ENCODE data around the gene KLHL12. TPM values are rescaled to one million over a fixed set of nuclear protein-coding genes. Genes with fewer than 3 reads are reported as not detected.
A peak's percentile ranks its signal among the peaks of the same experiment; 100 is the strongest.

KLHL12 gene
- total and polyA plus RNA-seq, 7 donors, result 7.4 to 27.4 (median 16.5) TPM

DNA sequence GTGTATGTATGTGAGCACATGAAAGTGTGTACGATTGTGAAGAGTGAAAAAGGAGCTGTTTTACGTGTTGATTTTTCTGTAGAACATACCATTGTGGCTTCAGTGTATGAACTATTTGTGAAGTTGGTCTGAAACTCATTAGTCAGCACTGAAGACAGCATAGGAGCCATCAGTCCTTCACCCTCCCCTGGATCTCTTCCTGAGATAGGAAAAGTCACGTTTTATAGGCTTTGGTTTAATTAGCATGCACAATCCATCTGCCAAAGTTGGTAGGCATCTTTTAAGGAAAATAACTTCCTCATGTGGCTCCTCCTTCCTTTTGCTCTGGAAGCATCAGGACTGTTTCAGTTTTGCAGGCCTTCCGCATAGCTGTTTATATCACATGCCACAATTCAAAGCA is 36.6 kb downstream of the KLHL12 start:
- DNase-seq, result no peak
- H3K27me3 ChIP-seq (ENCODE audit: insufficient read depth in 3 of 3, low read length in 2 of 3), result no peaks in the 10 kb centered on the region
- TF ChIP-seq, protein P1, sequence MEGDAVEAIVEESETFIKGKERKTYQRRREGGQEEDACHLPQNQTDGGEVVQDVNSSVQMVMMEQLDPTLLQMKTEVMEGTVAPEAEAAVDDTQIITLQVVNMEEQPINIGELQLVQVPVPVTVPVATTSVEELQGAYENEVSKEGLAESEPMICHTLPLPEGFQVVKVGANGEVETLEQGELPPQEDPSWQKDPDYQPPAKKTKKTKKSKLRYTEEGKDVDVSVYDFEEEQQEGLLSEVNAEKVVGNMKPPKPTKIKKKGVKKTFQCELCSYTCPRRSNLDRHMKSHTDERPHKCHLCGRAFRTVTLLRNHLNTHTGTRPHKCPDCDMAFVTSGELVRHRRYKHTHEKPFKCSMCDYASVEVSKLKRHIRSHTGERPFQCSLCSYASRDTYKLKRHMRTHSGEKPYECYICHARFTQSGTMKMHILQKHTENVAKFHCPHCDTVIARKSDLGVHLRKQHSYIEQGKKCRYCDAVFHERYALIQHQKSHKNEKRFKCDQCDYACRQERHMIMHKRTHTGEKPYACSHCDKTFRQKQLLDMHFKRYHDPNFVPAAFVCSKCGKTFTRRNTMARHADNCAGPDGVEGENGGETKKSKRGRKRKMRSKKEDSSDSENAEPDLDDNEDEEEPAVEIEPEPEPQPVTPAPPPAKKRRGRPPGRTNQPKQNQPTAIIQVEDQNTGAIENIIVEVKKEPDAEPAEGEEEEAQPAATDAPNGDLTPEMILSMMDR (IDR thresholded peaks at IDR 0.05), result no peak
- H3K36me3 ChIP-seq (ENCODE audit: insufficient read depth in 1 of 2, low read depth in 1 of 2), result peaks cover 16 to 48% of the 10 kb centered on the region in 2 donors
- ATAC-seq, result no peak
- no peak overlapping the region for H3K27ac ChIP-seq
- H3K4me3 ChIP-seq, result no peak overlapping the region
- peaks cover 14% of the 10 kb centered on the region for H3K4me1 ChIP-seq
- H3K9me3 ChIP-seq, result no peaks in the 10 kb centered on the region
- intact Hi-C loops (cut with DNase I), result loop anchor here in 1 of 2 donors (5.0 kb wide), 2 partner anchors 37 to 52 kb away; partner anchors contain the start of gene KLHL12
- WGBS, 3 donors, result 69 to 77% (median 74%) methylated on average over 4 of the region's 4 CpGs

DNA sequence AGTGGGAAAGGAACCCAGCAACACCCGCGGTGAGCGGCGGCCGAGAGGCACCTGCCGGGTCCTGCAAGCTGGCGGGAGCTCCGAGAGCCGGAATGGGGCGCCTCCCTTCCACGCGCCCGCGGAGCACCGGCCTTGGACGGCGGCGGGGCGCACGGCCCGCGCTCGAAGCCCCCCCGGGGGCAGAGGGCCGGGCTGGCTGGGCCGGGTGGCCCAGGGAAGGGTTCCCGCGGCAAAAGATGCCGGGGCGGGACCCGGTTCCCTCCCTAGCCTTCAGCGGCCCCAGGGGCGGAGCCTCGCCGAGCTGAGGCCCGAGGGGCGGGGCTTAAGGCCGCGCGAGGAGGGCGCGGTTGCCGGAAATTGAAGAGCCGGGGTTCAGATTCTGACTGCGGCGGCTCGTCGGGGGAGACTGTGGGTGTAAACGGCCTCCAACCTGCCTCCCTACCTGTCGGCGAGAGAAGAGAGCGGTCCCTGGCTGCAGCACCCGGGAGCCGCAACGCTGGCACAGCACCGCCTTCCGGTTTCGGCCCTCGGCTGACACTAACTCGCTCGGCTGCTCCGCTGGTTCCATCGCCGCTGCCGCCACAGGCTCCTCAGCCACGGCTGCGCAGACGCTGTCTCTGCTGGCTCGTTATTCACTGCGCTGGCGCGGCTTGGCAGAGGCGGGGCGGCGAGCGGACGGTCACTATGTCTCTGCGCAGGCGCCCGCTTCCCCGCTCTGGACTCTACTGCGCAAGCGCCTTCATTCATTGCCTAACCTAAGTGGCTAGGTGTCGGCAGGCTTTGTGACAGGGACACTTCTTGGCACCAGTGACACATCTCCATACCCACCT is 38.3 kb downstream of the KLHL12 start, which contains the start of gene RABIF:
TSS of gene RABIF (minus strand) at position 619 of the 830 bp plus-strand sequence. CDS start at position 568, 51 bp downstream.
- H3K36me3 ChIP-seq (ENCODE audit: insufficient read depth in 1 of 2, low read depth in 1 of 2), result peaks cover 12 to 34% of the 10 kb centered on the region in 2 donors
- peak; percentile 98 to 99 (median 98) for ATAC-seq
- H3K27ac ChIP-seq, result peak within 1 kb of the TSS; percentile 98
- H3K9me3 ChIP-seq, result no peaks in the 10 kb centered on the region
- peaks cover 14% of the 10 kb centered on the region for H3K4me1 ChIP-seq
- no peaks in the 10 kb centered on the region for H3K27me3 ChIP-seq (ENCODE audit: insufficient read depth in 3 of 3, low read length in 2 of 3)
- intact Hi-C loops (cut with DNase I), result loop anchor here in 1 of 2 donors (5.0 kb wide), 1 partner anchor 81 kb away; the partner anchor contains the start of gene KDM5B
- peak; percentile 96 to 99 for DNase-seq
- whole genome bisulfite sequencing, 3 donors, result 0 to 1% (median 1%) methylated on average over 74 to 84 of the region's 84 CpGs
- TF ChIP-seq, protein P1 (IDR thresholded peaks at IDR 0.05), result no peak
- H3K4me3 ChIP-seq, result peak within 1 kb of the TSS; percentile 96

DNA sequence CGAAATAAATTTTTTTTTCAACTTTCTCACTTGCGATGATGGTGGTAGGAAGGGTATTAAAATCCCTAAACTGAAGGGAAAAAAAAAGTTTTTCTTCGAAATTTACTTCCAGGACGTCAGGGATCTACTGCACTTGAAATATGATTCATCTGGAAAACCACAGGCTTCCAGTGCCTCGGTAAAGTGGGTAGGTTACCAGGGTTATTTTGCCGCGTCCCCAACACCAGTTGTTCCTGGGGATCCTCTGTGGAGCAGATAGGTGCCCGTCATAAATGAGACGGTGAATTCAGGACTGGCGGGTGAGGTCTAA is 38.9 kb downstream of the KLHL12 start:
- Histone ChIP-seq H3K27ac (peak overlapping the region; percentile 98), H3K9me3 (no peaks in the 10 kb centered on the region), H3K27me3 (ENCODE audit: insufficient read depth in 3 of 3, low read length in 2 of 3) (no peaks in the 10 kb centered on the region), H3K4me3 (peak overlapping the region; percentile 96), H3K36me3 (ENCODE audit: insufficient read depth in 1 of 2, low read depth in 1 of 2) (peaks cover 9 to 31% of the 10 kb centered on the region in 2 donors), H3K4me1 (peaks cover 14% of the 10 kb centered on the region)
- DNase-seq (no peak), ATAC-seq (no peak)
- WGBS, 3 donors, result 1 to 3% (median 2%) methylated on average over 10 of the region's 10 CpGs
- TF ChIP-seq, protein P1 (IDR thresholded peaks at IDR 0.05), result no peak
- intact Hi-C loops (cut with DNase I), result loop anchor here in 1 of 2 donors (5.0 kb wide), 1 partner anchor 81 kb away; the partner anchor contains the start of gene KDM5B

DNA sequence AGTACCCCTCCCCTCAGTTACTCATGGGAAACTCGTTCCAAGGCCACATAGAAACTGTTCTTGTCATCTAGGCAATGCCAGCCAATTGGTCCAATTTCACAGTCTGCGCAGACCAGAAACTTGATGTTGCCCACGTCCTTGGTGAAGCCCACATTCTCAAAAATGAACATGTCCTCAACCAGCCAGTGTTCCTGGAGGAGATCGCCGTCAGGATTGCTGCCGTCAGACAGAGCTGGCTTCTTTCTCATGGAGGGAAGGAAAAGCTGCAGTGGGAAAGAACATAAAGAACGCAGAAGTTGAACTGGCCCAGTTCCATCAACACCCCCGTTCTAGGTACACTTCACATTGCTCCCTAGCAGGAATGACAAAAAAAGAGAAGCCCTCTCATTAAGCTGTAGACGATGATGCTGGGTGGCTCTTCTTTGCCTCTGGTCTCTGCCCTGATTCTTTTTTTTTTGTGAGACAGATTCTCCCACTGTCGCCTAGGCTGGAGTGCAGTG is 46.0 kb downstream of the KLHL12 start:
- ATAC-seq (no peak), DNase-seq (no peak)
- WGBS, 3 donors, result 91 to 93% (median 93%) methylated on average over 10 of the region's 10 CpGs
- TF ChIP-seq, protein P1 (IDR thresholded peaks at IDR 0.05), result no peak
- no peaks in the 10 kb centered on the region for H3K9me3 ChIP-seq
- no peaks in the 10 kb centered on the region for H3K4me1 ChIP-seq
- H3K4me3 ChIP-seq, result no peak overlapping the region
- peaks cover 0 to 37% of the 10 kb centered on the region in 2 donors for H3K36me3 ChIP-seq (ENCODE audit: insufficient read depth in 1 of 2, low read depth in 1 of 2)
- H3K27me3 ChIP-seq (ENCODE audit: insufficient read depth in 3 of 3, low read length in 2 of 3), result no peaks in the 10 kb centered on the region
- no peak overlapping the region for H3K27ac ChIP-seq
- intact Hi-C loops (cut with DNase I), result no loop called here
